Suprapubic skin (tissue), 4 donors: Measurements from ENCODE around the gene DNAJC8.

Source experiments
- CTCF ChIP-seq, 2 donors: fragments of 200-600 bp in 1 of 2; fragments of 450-650 bp in 1 of 2; sonication (generic) in 1 of 2; IDR thresholded peaks; one replicate each; pipeline ENCODE4 v1.5.1; 2016 to 2019; ENCODE audit warnings: antibody characterized with exemption in 2 of 2, mild to moderate bottlenecking in 1 of 2, moderate library complexity in 1 of 2
- EP300 ChIP-seq: sonication (generic); formaldehyde crosslinking; IDR thresholded peaks from one replicate; pipeline ENCODE4 v1.6.1; 2017; ENCODE audit warnings: antibody characterized with exemption
- POLR2A ChIP-seq, 2 donors: fragments of 450-650 bp; IDR thresholded peaks; one replicate each; pipeline ENCODE4 v1.6.1; 2017; ENCODE audit warnings: antibody characterized with exemption in 2 of 2, mild to moderate bottlenecking in 2 of 2, moderate library complexity in 2 of 2
- POLR2AphosphoS5 ChIP-seq, 3 donors: sonication (generic); formaldehyde crosslinking; IDR thresholded peaks; one replicate each; pipeline ENCODE4 v1.6.1; 2017; ENCODE audit warnings: antibody characterized with exemption in 3 of 3

- TF ChIP-seq CTCF (IDR thresholded peaks at IDR 0.05), result peak; percentile 29 to 51
- no peak for TF ChIP-seq POLR2A (IDR thresholded peaks at IDR 0.05)
- TF ChIP-seq POLR2AphosphoS5 (IDR thresholded peaks at IDR 0.05), result no peak
- no peak for TF ChIP-seq EP300
Measured at GRCh38 chr1:28208818-28209441, 23.9 kb downstream of the DNAJC8 start.
